A673 (cell line): ENCODE measurements around the gene AURKA.

Experiments used
- EZH2 ChIP-seq: fragments of 200-600 bp; sonication (generic); IDR thresholded peaks from 2 replicates; pipeline ENCODE4 v1.6.1; 2017; ENCODE audit warnings: borderline replicate concordance, low read depth, mild to moderate bottlenecking, mixed read lengths, antibody characterized with exemption, low read length; ENCODE audit not compliant: poor library complexity, severe bottlenecking
- TF ChIP-seq, protein P1 (sequence below): fragments of 300-800, 200-600 bp; sonication (generic); conservative IDR thresholded peaks from 2 replicates; pipeline ENCODE4 v1.5.1; 2017; ENCODE audit warnings: low read depth, mild to moderate bottlenecking, antibody characterized with exemption, low read length, moderate library complexity, mixed read lengths

DNA sequence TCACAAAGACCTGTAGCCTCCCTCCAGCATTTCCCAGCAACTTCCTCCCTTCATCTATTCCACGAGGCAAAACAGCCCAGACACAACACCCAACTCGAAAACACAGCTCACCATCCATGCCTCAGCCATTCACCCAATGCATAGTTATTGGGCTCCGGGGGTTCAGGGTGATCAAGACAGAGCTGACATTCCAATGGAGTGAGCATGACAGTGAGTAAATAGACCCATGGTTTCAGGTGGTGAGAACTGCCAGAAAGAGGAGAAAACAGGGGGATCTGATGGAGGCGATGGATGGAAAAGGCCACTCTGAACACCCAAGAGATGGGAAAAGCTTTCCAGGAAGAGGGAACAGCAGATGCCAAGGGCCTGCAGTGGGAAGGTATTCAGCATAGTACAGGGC, 25.9 kb upstream of the AURKA start:
- TF ChIP-seq, protein P1, sequence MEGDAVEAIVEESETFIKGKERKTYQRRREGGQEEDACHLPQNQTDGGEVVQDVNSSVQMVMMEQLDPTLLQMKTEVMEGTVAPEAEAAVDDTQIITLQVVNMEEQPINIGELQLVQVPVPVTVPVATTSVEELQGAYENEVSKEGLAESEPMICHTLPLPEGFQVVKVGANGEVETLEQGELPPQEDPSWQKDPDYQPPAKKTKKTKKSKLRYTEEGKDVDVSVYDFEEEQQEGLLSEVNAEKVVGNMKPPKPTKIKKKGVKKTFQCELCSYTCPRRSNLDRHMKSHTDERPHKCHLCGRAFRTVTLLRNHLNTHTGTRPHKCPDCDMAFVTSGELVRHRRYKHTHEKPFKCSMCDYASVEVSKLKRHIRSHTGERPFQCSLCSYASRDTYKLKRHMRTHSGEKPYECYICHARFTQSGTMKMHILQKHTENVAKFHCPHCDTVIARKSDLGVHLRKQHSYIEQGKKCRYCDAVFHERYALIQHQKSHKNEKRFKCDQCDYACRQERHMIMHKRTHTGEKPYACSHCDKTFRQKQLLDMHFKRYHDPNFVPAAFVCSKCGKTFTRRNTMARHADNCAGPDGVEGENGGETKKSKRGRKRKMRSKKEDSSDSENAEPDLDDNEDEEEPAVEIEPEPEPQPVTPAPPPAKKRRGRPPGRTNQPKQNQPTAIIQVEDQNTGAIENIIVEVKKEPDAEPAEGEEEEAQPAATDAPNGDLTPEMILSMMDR: no peak
- no peak for TF ChIP-seq EZH2
